ENCODE measurements around the gene MSI1. TPM values are rescaled to one million over a fixed set of nuclear protein-coding genes. Genes with fewer than 3 reads are reported as not detected.
"Not testable (repeated sequence)": the region's sequence is repeated elsewhere in the genome, so short reads cannot be mapped to it uniquely, and the experiment has no call there.

Gene MSI1
- total RNA-seq, 1 donor from 2014 or later = 0.15 TPM

DNA sequence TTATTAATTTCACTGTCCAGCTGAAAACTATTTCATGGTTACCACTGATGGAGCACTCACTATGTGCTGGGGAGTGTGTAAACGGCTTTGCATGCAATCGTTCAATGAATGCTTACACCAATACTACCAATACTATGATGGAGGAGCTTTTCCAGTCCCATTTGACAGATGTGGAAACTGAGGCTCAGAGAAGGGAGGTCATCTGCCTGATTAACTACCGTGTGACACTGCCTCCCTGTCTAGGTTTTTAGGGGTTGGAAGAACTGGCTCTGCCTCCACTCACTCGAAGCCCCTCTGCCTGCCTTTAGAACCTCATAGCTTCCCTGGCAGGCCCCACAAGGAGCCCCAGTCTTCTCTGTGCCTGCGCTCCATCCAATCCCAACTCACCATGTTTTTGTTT is 11.9 kb downstream of the MSI1 start:
- DNase-seq (ENCODE audit: low read depth) = no peak

DNA sequence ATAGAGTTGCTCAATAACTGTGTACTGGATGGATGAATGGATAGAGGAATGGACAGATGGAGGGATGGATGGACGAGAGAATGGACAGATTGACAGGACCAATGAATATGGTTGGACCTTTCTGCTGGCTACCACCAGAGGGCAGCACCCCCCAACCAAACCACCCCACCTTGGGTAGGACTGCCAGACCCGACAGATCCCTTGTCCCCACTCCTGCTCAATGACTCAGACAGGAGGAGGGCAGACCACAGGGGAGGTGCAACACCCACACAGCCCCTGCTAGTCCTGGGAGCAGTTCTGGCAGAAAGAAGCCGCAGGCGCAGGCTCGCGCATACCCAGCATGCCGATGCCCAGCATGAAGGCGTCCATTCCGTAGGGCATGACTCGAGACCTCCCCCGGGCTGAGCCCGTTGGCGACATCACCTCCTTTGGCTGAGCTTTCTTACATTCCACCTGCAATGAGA is 12.4 kb downstream of the MSI1 start:
- peak; percentile 97 for DNase-seq (ENCODE audit: low read depth)

DNA sequence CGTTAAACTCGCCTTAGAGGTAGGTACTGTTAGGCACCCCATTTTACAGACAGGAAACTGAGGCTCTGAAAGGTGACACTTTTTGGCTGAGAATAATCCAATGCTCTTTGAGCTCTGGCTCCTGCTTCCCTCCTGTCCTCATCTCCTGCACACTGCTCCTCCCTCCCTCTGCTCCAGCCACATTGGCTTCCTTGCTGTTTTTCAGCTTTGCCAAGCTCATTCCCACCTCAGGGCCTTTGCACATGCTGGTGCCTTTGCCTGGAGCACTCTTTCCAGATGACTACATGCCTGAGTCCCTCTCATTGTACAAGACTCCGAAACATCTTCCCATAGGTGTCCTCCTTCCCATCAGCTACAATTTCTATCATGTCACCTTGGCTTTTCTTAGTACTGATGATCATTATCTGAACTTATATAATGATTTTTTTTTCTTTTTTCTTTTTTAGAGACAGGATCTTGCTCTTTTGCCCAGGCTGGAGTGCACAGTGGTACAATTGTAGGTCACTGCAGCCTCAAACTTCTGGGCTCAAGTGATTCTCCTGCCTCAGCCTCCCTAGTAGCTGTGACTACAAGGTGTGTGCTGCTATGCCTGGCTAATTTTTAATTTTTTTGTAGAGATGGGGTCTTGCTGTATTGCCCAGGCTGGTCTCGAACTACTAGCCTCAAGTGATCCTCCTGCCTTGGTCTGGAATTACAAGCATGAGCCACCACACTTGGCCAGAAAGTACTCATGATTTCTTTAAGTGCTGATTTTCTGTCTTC is 15.2 kb downstream of the MSI1 start:
- no peak for DNase-seq (ENCODE audit: low read depth)

DNA sequence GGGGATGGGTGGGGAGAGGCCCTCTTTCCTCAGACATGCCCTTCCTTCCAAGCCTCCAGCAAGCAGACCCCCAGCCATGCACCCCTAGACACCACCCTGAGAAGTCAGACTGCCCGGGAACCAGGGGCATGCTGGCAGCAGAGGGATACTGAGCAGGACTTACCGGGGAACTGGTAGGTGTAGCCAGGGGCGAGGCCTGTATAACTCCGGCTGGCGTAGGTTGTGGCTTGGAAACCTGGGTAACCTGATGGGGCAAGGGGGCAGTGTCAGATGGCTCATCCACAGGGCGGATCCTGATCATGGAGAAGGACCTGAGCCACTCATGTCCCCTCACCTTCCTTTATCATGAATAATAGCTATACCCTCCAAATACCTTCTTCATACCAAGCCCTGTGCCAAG is 15.8 kb downstream of the MSI1 start:
- DNase-seq (ENCODE audit: low read depth) = no peak

DNA sequence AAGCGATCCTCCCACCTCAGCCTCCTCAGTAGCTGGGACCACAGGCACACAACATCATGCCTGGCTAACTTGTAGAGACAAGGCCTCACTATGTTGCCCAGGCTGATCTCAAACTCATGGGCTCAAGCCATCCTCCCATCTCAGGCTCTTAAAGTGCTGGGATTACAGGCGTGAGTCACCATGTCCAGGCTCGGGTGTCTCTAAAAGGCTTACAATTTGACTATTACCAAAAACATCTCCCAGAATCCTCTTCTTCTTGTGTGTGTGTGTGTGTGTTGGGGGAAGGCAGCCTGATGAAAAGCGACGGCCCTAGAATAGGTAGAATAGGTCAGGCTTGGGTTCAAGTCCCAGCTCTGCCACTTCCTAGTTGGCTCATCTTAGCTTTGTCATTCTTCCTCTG is 16.8 kb downstream of the MSI1 start:
- DNase-seq (ENCODE audit: low read depth) = no peak

DNA sequence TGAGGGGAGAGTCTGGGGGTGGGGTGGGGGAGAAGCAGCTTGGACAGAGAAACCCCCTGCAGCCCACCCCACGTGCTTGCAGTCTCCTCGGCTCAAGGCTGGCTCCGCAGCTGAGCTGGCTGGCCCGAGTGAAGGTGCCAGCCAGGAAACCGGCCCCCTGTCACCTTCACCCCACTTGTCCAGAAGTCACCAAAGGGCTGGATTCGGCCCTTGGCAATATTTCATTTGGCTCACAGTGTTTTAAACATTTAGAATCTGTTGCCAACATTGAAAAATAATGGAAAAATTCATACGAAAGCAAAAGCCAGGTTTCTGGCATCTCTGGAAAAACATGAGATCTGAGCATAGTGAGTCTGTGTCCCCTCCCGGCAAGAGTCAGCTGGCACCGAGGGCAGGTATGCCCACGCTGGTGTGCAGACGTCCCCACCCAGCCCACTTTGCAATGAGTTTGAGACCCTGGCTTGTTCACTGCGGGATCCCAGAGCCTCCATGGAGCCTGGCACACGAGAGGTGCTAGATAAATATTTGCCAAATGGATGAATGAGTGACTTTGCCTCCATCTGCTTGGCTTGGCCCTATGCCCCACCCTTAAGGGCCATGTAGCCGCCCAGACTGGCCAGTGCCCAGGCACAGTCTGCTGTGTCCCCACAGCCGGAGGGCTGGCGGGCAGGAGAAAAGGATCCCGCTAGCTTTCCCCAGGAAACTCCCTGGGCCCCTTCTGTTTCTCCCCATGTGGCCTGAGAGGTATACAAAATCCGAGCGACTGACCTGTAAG is 18.2 kb downstream of the MSI1 start:
- no peak for DNase-seq (ENCODE audit: low read depth)

DNA sequence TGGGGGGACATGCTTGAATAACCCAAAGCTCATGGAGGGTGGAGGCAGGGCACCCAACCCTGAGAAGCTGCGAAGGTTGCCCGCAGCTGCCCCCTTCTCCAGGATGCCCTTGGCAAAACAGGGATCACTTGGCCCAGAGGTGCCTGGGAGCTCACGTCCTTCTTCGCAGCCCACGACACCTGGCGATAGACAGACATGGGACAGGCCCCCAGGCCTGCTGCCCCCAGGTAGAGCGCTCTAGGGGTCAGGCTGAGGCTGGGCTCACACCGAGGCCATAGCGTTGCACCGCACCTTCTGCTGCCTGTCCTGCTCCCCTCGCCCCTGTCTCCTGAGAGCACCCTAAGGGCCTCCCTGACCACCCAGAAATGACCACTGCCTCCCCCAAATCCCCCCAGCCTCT is 21.2 kb downstream of the MSI1 start:
- no peak for DNase-seq (ENCODE audit: low read depth)

DNA sequence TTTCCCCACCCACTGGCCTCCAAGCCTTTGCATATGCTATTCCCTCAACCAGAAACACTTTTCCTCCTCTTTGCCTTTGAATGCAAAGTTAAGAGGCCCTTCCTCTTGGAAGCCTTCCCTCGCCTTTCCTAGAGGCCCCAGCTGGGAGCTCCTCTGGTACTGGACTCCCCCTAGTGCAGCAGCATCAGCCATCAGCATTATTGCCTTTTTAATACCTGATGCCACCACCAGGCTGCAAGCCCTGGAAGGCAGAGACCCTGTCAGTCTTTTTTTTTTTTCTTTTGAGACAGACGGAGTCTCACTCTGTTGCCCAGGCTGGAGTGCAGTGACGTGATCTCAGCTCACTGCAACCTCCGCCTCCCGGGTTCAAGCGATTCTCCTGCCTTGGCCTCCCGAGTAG is 22.3 kb downstream of the MSI1 start:
- DNase-seq (ENCODE audit: low read depth) = no peak

DNA sequence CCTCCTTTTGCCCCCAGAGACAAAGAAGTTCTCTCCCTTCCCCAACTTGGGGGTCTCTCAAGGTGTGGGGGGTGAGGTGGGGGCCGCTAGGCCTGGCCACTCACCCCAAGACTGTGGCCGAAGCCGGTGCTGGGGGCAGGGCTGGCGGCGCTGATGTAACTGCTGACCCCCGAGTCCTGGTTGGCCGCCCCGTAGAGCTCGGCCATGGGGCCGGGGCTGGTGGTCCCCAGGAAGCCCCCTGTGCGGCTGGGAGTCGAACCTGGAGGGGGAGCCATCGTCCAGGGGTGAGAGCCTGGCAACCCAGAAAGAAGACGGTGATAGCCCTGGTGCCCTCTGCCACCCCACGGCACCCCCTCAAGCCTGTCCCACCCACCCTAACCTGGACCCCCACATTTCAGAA is 22.9 kb downstream of the MSI1 start:
- DNase-seq (ENCODE audit: low read depth) = no peak

DNA sequence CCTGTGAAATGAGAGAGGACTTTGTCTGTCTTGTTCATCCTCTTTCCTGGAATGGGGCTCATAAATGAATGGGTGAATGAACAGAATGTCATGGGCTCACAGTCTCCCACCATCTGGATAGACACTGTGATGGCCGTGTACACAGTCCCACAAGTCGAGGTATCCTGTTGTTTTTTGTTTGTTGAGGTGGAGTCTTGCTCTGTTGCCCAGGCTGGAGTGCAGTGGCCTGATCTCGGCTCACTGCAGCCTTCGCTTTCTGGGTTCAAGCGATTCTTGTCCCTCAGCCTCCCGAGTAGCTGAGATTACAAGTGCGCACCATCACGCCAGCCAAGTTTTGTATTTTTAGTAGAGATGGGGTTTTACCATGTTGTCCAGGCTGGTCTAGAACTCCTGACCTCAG is 25.3 kb downstream of the MSI1 start:
- DNase-seq (ENCODE audit: low read depth) = no peak

DNA sequence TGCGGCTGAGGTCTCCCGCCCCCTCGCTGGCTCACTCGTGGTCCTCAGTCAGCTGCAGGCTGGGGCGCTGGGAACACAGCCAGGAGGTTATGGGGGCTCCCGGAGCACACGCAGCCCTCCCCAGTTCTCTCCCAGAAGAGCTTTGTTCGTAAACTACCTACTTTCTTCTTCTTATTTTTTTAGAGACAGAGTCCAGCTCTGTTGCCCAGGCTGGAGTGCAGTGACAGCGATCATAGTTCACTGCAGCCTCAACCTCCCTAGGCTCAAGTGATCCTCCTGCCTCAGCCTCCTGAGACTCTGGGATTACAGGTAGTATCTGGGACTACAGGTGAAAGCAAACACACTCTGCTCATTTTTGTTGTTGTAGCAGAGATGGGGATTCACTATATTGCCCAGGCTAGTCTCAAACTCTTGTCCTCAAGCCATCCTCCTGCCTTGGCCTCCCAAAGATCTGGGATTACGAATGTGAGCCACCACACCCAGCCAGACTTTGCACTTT is 25.9 kb downstream of the MSI1 start:
- no peak for DNase-seq (ENCODE audit: low read depth)

DNA sequence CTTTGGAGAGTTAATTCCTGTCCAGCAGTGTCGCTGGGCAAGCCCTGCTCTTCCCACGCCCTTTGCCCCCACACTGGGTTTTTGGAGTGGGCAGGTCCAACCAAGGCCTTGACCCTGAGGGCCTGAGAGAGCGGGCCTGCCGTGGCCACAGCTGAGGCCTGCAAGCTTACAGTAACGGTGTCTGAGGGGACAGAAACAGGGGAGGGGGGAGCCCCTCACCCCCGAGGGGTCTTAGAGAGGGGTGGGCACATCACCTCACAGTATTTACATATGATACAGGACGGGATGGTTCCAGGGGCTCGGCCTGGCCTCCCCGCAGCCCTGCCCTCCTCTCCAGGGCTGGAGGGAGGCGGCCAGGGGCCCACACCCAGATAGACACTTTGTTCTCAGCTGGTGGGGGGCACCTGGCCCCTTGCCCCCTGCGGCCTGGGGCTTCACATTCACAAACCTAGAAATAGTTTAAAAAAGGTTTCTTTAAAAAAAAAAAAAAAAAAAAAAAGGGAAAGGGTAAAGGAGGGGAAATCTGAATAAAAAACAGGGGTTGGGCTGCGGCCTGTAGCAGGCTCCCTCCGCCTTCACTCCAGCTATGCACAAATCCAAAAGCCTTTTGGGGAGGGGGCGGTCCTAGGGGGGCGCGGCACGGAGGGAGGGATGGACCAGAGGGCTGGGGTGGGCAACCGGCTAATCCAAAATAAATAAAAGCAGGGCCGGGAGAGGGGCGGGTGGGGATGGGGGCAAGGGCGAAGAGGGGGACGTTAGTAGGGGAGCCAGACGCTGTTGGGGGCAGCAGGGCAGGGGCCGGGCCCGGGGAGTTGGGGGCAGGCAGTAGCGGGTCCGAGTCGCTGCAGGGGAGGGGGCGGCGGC is 26.6 kb downstream of the MSI1 start:
- DNase-seq (ENCODE audit: low read depth) = no peak

DNA sequence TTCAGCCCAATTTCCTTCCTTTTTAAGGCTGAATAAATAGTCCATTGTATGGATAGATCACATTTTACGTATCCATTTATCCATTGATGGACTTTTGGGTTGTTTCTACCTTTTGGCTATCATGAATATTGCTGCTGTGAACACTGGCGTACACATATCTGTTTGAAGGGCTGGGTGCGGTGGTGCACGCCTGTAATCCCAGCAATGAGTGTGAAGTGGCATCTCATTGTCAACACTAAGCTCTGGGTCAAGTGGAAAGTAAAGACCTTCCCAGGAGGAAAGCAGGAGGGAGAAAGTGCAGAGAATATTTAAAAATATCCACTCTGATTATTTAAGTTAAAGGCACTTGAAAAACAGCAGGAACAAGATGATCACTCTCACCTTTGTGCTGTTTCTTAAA is 29.7 kb downstream of the MSI1 start:
- no peak for DNase-seq (ENCODE audit: low read depth)

DNA sequence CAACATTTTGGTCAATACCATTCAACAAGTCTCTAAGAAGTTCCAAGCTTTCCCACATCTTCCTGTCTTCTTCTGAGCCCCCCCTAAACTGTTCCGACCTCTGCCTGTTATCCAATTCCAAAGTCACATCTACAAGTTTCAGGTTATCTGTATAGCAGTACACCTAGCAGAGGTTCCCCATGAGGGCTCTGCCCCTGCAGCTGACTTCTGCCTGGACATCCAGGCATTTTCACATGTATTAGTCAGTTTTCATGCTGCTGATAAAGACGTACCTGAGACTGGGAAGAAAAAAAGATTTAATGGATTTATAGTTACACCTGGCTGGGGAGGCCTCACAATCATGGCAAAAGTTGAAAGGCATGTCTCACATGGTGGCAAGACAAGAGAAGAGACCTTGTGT is 31.2 kb downstream of the MSI1 start:
- no peak for DNase-seq (ENCODE audit: low read depth)

DNA sequence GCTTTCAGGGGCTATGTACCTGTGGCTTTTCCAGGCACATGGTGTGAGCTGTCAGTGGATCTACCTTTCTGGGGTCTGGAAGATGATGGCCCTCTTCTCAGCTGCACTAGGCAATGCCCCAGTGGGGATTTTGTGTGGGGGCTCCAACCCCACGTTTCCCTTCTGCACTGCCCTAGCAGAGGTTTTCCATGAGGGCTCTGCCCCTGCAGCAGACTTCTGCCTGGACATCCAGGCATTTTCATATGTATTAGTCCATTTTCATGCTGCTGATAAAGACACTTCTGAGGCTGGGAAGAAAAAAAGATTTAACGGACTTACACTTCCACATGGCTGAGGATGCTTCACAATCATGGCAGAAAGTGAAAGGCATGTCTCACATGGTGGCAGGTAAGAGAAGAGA is 32.6 kb downstream of the MSI1 start:
- not testable (repeated sequence) for DNase-seq (ENCODE audit: low read depth)

DNA sequence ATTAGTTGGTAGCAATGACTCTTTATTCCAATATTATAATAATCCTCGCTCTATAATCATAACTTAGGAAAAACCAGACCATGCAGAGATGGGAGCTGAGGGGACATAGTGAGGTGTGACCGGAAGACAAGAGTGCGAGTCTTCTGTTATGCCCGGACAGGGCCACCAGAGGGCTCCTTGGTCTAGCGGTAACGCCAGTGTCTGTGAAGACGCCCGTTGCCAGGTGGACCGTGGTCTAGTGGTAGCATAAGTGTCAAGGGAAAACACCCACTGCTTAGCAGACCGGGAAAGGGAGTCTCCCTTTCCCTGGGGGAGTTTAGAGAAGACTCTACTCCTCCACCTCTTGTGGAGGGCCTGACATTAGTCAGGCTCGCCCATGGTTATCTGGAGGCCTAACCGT is 33.5 kb downstream of the MSI1 start:
- DNase-seq (ENCODE audit: low read depth) = peak; percentile 47

DNA sequence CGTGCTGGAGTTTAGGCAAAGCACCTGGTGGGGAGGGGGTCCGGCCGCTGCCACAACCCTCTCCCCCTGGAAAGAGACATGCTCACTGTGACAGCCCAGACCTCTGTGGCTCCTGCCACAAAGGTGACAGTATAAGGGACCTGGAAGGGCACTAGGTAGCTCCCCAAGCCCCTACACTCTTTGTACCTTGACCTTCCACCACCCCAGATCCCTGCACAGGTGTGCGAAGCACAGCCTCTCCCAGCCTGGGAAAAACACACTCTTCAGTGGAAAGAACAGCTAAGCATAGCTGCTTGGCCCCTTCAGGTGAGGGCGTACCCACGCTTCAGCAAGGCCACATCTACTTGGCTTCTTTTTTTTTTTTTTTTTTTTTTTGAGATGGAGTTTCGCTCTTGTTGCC is 36.4 kb downstream of the MSI1 start:
- no peak for DNase-seq (ENCODE audit: low read depth)

DNA sequence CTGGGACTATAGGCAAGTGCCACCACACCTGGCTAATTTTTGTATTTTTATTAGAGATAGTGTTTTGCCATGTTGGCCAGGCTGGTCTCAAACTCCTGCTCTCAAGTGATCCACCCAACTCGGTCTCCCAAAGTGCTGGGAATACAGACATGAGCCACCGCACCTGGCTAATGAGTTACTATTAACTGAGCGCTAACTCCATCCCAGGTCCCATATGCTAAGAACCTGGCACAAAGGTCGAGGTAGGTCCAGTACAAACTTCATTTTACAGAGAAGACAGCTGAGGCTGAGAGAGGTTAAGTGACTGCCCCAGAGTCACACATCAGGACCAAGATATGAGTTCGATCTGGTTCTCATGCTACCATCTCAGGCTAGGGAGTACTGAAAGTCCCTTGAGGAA is 36.9 kb downstream of the MSI1 start:
- no peak for DNase-seq (ENCODE audit: low read depth)

DNA sequence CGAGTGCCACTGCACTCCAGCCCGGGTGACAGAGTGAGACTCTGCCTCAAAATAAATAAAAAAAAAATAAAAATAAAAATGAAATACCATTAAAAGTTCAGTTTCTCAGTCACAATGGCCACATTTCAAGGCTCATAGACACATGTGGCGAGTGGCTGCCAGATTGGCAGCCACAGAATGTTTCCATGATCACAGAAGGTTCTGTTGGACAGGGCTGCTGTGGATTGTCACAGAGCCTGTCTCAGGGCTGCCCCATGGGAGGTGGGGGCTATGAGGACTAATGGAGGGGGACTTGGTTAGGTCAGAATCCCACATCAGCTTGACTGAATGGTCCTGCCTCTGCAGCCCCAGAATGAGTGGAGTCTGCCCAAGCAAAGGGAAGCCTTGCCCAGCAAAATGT is 37.6 kb downstream of the MSI1 start:
- no peak for DNase-seq (ENCODE audit: low read depth)

DNA sequence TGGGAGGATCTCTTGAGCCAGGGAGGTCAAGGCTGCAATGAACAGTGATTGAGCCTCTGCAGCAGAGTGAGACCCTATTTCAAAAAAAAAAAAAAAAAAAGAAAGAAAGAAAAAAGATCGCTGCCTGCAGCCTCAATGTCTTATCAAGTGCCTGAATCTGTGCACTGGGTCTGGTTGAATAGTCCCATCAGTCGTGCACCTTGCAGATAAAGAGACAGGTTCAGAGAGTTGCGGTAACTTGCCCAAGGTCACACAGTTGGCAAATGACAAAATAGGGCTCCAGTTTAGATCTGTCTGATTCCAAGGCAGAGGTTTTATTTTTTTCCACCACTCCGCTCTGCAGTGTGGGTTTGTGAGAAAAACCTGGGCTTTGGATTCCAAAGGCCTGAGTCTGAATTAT is 40.7 kb downstream of the MSI1 start:
- no peak for DNase-seq (ENCODE audit: low read depth)

DNA sequence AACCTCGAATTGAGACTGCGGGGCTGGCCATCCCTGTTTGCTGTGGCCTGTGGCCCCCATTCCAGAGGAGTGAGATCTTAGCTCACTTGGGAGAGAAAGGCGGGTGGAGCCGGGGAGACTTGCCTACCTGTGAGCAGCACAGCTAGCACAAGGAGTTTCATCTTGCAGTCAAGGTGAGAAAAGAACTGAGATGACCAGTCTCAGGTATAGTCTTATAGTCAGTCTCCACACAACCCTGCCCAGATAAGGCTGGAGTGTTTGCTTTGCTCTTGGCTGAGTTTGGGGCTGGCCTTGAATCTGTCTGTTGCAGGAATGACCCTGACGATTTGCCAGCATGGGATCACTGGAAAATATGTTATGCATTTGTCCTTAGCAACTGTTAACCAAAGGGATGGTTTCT is 41.4 kb downstream of the MSI1 start, which contains the start of gene PLA2G1B:
TSS of gene PLA2G1B (minus strand) at position 187 of the 400 bp plus-strand sequence. CDS start at position 161, 26 bp downstream.
- no peak for DNase-seq (ENCODE audit: low read depth)

DNA sequence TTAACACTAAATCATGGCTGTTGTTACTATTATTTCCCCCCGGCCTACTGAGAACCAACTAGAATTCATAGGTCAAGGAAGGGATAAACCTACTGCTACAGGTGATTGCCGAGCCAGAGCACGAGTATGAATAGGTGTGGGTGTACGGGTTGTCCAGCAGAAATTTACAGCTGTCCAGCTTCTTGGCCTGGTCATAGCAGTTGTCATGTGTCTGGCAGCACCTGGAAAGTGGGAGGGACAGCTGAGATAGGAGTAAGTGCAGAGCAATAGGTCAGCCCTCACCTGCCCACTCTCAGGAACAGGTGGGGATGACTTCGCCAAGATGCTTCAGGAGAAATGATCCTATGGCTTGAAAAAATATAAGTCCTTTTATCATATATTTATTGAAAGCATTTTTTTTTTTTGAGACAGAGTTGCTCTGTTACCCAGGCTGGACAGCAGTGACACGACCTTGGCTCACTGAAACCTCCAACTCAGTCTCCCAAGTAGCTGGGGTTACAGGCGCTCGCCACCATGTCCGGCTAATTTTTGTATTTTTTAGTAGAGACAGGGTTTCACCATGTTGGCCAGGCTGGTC is 44.0 kb downstream of the MSI1 start:
- DNase-seq (ENCODE audit: low read depth) = no peak
